Right lobe of liver (tissue), 6 donors: ENCODE data around the gene SGCE. TPM values are rescaled to one million over a fixed set of nuclear protein-coding genes. Genes with fewer than 3 reads are reported as not detected.

ENCODE experiments used
- ATAC-seq, 4 donors: fragments of 200-7000 bp; cut with Tn5 transposase; one replicate each; pipeline ENCODE4 v1.9.1; 2020; ENCODE audit warnings: mild to moderate bottlenecking in 4 of 4, moderate library complexity in 4 of 4
- DNase-seq, 3 donors: peaks; one replicate each; pipeline ENCODE4 v3.0.0-alpha.2; 2020
- H3K27ac ChIP-seq, 3 donors: fragments of 200-600 bp; one replicate each; pipeline ENCODE4 v1.8.0; 2022
- H3K27me3 ChIP-seq, 2 donors: fragments of 200-600 bp; one replicate each; pipeline ENCODE4 v1.8.0; 2022
- H3K36me3 ChIP-seq, 4 donors: fragments of 200-600 bp; sonication (generic) in 1 of 4; one replicate each; pipeline versions ENCODE4 v1.5.1 to v1.8.0; 2017 to 2022; ENCODE audit warnings: control low read depth in 1 of 4
- H3K4me1 ChIP-seq, 4 donors: fragments of 200-600 bp; sonication (generic) in 1 of 4; one replicate each; pipeline versions ENCODE4 v1.5.1 to v1.8.0; 2017 to 2022; ENCODE audit warnings: control low read depth in 1 of 4
- H3K4me3 ChIP-seq, 3 donors: fragments of 200-600 bp; one replicate each; pipeline ENCODE4 v1.8.0; 2022
- H3K9me3 ChIP-seq, 4 donors: fragments of 200-600 bp; sonication (generic) in 1 of 4; one replicate each; pipeline versions ENCODE4 v1.5.1 to v1.8.0; 2017 to 2022; ENCODE audit warnings: control low read depth in 1 of 4
- CTCF ChIP-seq, 4 donors: fragments of 200-600 bp in 3 of 4; fragments of 450-650 bp in 1 of 4; IDR thresholded peaks; one replicate each; pipeline versions ENCODE4 v1.5.1 to v1.8.0; 2016 to 2022; ENCODE audit warnings: antibody characterized with exemption in 4 of 4, mild to moderate bottlenecking in 2 of 4
- POLR2A ChIP-seq: fragments of 450-650 bp; IDR thresholded peaks from one replicate; pipeline ENCODE4 v1.6.1; 2017; ENCODE audit warnings: antibody characterized with exemption, mild to moderate bottlenecking
- WGBS: methylation state at CpG from one replicate; pipeline ENCODE4 v1.1.6; 2018; ENCODE audit warnings: low coverage, low lambda C conversion rate; ENCODE audit not compliant: insufficient coverage; ENCODE audit errors: missing lambda C conversion rate; 5-methylcytosine and 5-hydroxymethylcytosine counted together
- intact Hi-C, 2 donors: fragments of 100-400 bp; cut with DNase I; formaldehyde crosslinking; loops; one replicate each; pipeline versions ENCODE4 v1.11.2 to v1.14.1; 2022
- total RNA-seq, 6 experiments: library from RNA; depleted of rRNA in 2 of 6; stranded (reverse); fragments of >200 nt in 2 of 6; fragmentation: NEBNext Ultra II Directional in 3 of 6; extraction: Animal tissue kit (Norgen Biotek cat#: 25700) in 3 of 6; gene quantifications; one replicate each; pipeline versions ENCODE4 v1.1.0 to v1.2.4, GENCODE V29; 2016 to 2023
- donor health status: DM: no; HTN: yes; CAD: no.
- donor health status: DM: no; HTN: no; CAD: no.
- donor health status: DM: no; HTN: no; CAD: no.
- donor health status: DM: no; HTN: yes; CAD: no.
- donor health status: DM: no; HTN: yes; CAD: no.

The SGCE gene
- total RNA-seq, 6 experiments from 2014 or later: 4.2 to 17.8 (median 14.8) TPM

- H3K27me3 ChIP-seq: no peaks in the 10 kb centered on the region
- no peak for ATAC-seq
- no peak for TF ChIP-seq POLR2A
- TF ChIP-seq CTCF (IDR thresholded peaks at IDR 0.05): no peak
Observed at GRCh38 chr7:94671444-94672235, 15.7 kb upstream of the SGCE start.

GRCh38 chr7:94669773-94670495, 14.0 kb upstream of the SGCE start:
- Histone ChIP-seq H3K27me3 (no peaks in the 10 kb centered on the region), H3K27ac (no peak overlapping the region), H3K9me3 (no peaks in the 10 kb centered on the region), H3K36me3 (no peaks in the 10 kb centered on the region), H3K4me1 (no peaks in the 10 kb centered on the region), H3K4me3 (no peak overlapping the region)
- ATAC-seq: no peak
- TF ChIP-seq CTCF (IDR thresholded peaks at IDR 0.05): no peak
- no peak for TF ChIP-seq POLR2A
- 71% methylated on average over 1 of the region's 1 CpG for WGBS
- intact Hi-C loops: no loop called here
- no peak for DNase-seq

More at GRCh38 chr7:94671444-94672235, 15.7 kb upstream of the SGCE start:
- Histone ChIP-seq H3K9me3 (no peaks in the 10 kb centered on the region), H3K36me3 (no peaks in the 10 kb centered on the region), H3K27ac (no peak overlapping the region), H3K4me3 (no peak overlapping the region), H3K4me1 (no peaks in the 10 kb centered on the region)
- WGBS: 41% methylated on average over 4 of the region's 4 CpGs
- intact Hi-C loops: no loop called here
- no peak for DNase-seq

- intact Hi-C loops: no loop called here
- H3K27me3 ChIP-seq: no peaks in the 10 kb centered on the region
- H3K9me3 ChIP-seq: no peaks in the 10 kb centered on the region
- no peak for DNase-seq
- TF ChIP-seq POLR2A (no peak), CTCF (IDR thresholded peaks at IDR 0.05) (no peak)
- WGBS: 72% methylated on average over 2 of the region's 3 CpGs
- no peak overlapping the region for H3K27ac ChIP-seq
- no peak overlapping the region for H3K4me3 ChIP-seq
- H3K4me1 ChIP-seq: no peaks in the 10 kb centered on the region
- no peaks in the 10 kb centered on the region for H3K36me3 ChIP-seq
- ATAC-seq: no peak
Observed at GRCh38 chr7:94666879-94667587, 11.1 kb upstream of the SGCE start.

- ATAC-seq (no peak), DNase-seq (no peak)
- Histone ChIP-seq H3K4me3 (no peak overlapping the region), H3K4me1 (no peaks in the 10 kb centered on the region), H3K27me3 (no peaks in the 10 kb centered on the region), H3K9me3 (no peaks in the 10 kb centered on the region), H3K27ac (no peak overlapping the region), H3K36me3 (no peaks in the 10 kb centered on the region)
- 93% methylated on average over 17 of the region's 18 CpGs for WGBS
- intact Hi-C loops: no loop called here
- TF ChIP-seq POLR2A (no peak), CTCF (IDR thresholded peaks at IDR 0.05) (no peak)
Observed at GRCh38 chr7:94665426-94665825, 9.5 kb upstream of the SGCE start.
